Left lung (tissue), 10 donors: ENCODE measurements around the gene WNT10A. TPM values are rescaled to one million over a fixed set of nuclear protein-coding genes. Genes with fewer than 3 reads are reported as not detected.

Experiments used
- ATAC-seq: fragments of 200-7000 bp; cut with Tn5 transposase; one replicate; pipeline ENCODE4 v1.9.1; 2020; ENCODE audit warnings: moderate library complexity
- DNase-seq, 4 donors: peaks; one replicate each; pipeline ENCODE4 v3.0.0-alpha.2; 2013 to 2020
- H3K27ac ChIP-seq, 2 donors: fragments of 200-600 bp; sonication (generic) in 1 of 2; one replicate each; pipeline versions ENCODE4 v1.5.0 to v1.8.0; 2020 to 2021
- H3K27me3 ChIP-seq, 2 donors: fragments of 200-600 bp; sonication (generic) in 1 of 2; one replicate each; pipeline versions ENCODE4 v1.5.0 to v1.8.0; 2020 to 2021
- H3K36me3 ChIP-seq, 2 donors: fragments of 200-600 bp; sonication (generic) in 1 of 2; one replicate each; pipeline versions ENCODE4 v1.5.0 to v1.8.0; 2020 to 2021
- H3K4me1 ChIP-seq, 2 donors: fragments of 200-600 bp; one replicate each; pipeline ENCODE4 v1.8.0; 2021
- H3K4me3 ChIP-seq, 2 donors: fragments of 200-600 bp; sonication (generic) in 1 of 2; one replicate each; pipeline versions ENCODE4 v1.5.0 to v1.8.0; 2020 to 2021; ENCODE audit warnings: mild to moderate bottlenecking in 1 of 2
- H3K9me3 ChIP-seq, 2 donors: fragments of 200-600 bp; sonication (generic) in 1 of 2; one replicate each; pipeline versions ENCODE4 v1.5.0 to v1.8.0; 2020 to 2021
- CTCF ChIP-seq, 2 donors: fragments of 200-600 bp; sonication (generic) in 1 of 2; IDR thresholded peaks; one replicate each; pipeline versions ENCODE4 v1.5.0 to v1.8.0; 2021; ENCODE audit warnings: antibody characterized with exemption in 2 of 2
- intact Hi-C, 2 donors: fragments of 100-400 bp; cut with DNase I; formaldehyde crosslinking; loops; one replicate each; pipeline versions ENCODE4 v1.11.2 to v1.14.2; 2022
- polyA plus RNA-seq, 6 donors: library from polyadenylated mRNA; unstranded; fragments of 120-200 nt; gene quantifications; one replicate each; pipeline ENCODE4 v1.2.1, GENCODE V29; 2013; ENCODE audit not compliant: insufficient read length in 6 of 6
- total RNA-seq, 2 donors: library from RNA; stranded (reverse); fragmentation: NEBNext Ultra II Directional; extraction: Animal tissue kit (Norgen Biotek cat#: 25700); gene quantifications; one replicate each; pipeline ENCODE4 v1.2.1, GENCODE V29; 2021
- donor health status: DM: no; HTN: yes; CAD: no.
- donor health status: DM: no; HTN: no; CAD: no.

Gene WNT10A
- total and polyA plus RNA-seq, 8 donors, result 0.17 to 1.1 (median 0.38) TPM; not detected in 1

DNA sequence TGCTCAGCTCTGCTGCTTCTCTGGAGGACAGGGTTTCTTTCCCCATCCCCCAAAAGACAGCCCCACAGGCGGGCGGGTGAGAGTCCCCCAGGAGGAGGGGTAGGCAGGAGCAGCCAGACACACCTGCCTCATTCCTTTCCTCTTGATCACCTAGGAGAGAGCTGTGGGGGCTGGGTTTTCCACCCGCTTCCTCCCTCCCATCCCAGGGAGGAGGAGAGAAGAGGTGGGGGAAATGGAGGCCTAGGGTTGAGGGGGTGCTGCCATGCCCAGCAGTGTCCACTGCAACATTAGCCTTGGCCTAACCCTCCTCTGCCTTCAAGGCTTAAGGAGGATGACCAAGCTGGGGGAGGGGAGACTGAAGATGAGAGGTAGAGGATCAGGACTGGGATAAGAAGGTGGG, 14.7 kb downstream of the WNT10A start:
- no peak overlapping the region for H3K4me3 ChIP-seq
- H3K4me1 ChIP-seq, result peaks cover 18 to 42% of the 10 kb centered on the region in 2 donors
- no peaks in the 10 kb centered on the region for H3K9me3 ChIP-seq
- no peak overlapping the region for H3K27ac ChIP-seq
- peaks cover 61 to 98% of the 10 kb centered on the region in 2 donors for H3K27me3 ChIP-seq
- DNase-seq, result no peak
- no peaks in the 10 kb centered on the region for H3K36me3 ChIP-seq
- ATAC-seq, result peak; percentile 15
- intact Hi-C loops, result no loop called here
- TF ChIP-seq CTCF (IDR thresholded peaks at IDR 0.05), result no peak

DNA sequence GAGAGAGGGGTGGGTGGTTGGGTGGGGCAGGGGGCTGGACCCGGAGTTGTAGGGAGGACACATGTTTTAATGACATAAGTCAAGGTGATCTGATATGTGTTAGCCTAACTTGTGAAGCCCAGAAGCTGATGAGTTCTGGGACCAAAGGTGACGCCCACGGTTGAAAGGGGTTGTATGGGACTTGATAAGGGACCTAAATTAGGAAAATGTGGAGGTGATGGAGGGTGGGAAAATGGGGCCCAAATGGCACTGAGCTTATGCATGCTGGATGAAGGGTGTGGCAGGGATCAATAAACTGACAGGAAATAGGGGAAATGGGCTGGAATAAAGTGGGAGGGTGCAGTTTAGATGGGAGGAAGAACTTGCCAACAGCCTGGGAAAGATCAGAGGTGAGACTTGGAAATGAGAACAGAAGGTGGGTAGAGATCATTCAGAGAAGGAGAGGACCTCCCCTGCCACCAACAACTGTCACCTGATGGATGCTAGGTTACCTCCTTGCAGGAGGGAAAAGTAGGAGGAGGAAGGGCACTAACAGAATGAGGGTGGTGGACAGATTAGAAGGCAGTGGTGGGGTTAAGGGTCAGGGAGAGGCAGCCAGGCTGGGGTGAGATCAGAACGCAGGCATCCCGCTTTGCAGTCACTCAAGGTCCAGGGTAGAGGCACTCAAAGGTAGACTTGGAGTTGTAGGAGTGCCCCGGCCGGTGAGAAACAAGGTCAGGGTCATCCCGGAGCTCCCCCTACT, 15.3 kb downstream of the WNT10A start:
- Histone ChIP-seq H3K36me3 (no peaks in the 10 kb centered on the region), H3K4me1 (peaks cover 18 to 42% of the 10 kb centered on the region in 2 donors), H3K27me3 (peaks cover 66 to 99% of the 10 kb centered on the region in 2 donors), H3K9me3 (no peaks in the 10 kb centered on the region), H3K4me3 (no peak overlapping the region), H3K27ac (no peak overlapping the region)
- ATAC-seq, result peak; percentile 11
- no peak for TF ChIP-seq CTCF (IDR thresholded peaks at IDR 0.05)
- intact Hi-C loops, result no loop called here
- no peak for DNase-seq

- Histone ChIP-seq H3K27me3 (peaks cover 70 to 99% of the 10 kb centered on the region in 2 donors), H3K9me3 (no peaks in the 10 kb centered on the region), H3K36me3 (no peaks in the 10 kb centered on the region), H3K4me3 (no peak overlapping the region), H3K4me1 (peaks cover 18 to 42% of the 10 kb centered on the region in 2 donors), H3K27ac (no peak overlapping the region)
- intact Hi-C loops, result no loop called here
- no peak for TF ChIP-seq CTCF (IDR thresholded peaks at IDR 0.05)
- ATAC-seq, result peak; percentile 30
- DNase-seq, result no peak
Observed at GRCh38 chr2:218896501-218897393, 16.1 kb downstream of the WNT10A start.

- Histone ChIP-seq H3K9me3 (no peaks in the 10 kb centered on the region), H3K27ac (no peak overlapping the region), H3K27me3 (peaks cover 70 to 100% of the 10 kb centered on the region in 2 donors), H3K4me3 (no peak overlapping the region), H3K4me1 (peaks cover 18 to 39% of the 10 kb centered on the region in 2 donors), H3K36me3 (no peaks in the 10 kb centered on the region)
- DNase-seq, result no peak
- ATAC-seq, result no peak
- intact Hi-C loops, result no loop called here
- no peak for TF ChIP-seq CTCF (IDR thresholded peaks at IDR 0.05)
Observed at GRCh38 chr2:218897394-218898108, 16.9 kb downstream of the WNT10A start.
